HG03571 (cell line): ENCODE data around the gene C1orf87.

Experiments used
- ATAC-seq: cut with Tn5 transposase; IDR thresholded peaks from one replicate; pipeline ENCODE4 v1.9.1; 2021; ENCODE audit not compliant: unreplicated experiment

Gene C1orf87

DNA sequence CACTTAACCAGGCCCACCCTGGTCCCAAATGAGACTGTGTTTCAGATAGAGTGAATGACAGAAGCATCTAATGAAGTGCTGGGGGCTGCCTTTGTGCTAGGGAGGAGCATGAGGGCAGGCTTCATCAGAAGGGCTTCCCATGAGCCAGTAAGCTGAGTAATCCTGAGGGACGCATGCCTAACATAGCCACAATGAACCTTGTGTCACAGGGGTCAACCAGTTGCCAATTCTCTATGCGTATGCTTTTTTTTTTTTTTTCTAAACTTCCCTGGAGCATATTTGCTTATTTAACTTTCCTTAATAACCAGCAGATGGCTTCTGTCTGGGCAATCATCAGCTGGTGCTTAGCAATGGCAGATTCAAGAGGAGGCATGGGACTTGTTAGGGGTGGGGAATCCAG, 121.5 kb downstream of the C1orf87 start:
- no peak for ATAC-seq

DNA sequence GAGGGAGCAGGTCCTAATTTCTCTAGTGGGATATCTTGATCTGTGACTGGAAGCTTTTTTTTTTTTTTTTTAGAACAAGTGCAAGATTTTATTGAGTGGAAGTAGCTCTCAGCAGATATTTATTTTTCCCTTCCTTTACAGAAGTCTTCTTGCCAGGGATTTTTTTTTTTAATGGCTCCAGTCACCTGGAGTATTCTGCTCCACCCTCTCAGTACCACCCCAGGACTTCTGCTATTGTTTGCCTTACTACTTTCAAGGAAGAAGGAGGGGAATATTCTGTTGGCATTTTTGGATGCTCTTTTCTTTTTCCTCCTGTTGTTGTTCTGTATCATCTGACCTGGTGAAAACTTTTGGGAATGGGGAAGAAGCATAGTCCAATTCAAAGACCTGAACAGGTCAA, 123.9 kb downstream of the C1orf87 start:
- no peak for ATAC-seq

DNA sequence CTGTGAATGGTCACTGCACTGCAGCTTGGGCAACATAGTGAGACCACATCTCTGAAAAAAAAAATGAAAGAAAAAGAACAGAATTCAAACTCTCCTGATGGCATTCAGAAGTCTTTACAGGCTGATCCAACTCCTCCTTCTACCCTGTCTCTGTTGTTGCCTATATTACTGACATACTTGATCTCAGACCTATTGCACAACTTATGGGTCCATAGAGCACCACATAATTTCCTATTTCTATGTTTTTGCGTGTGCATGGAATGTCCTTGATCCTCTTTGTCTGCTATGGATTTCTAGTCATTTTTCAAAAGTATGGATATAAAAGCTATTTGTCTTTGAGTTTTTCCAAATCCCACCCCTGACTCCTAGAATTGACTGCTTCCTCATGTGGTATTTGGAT, 124.6 kb downstream of the C1orf87 start:
- no peak for ATAC-seq

GRCh38 chr1:59947047-59947938, 126.3 kb downstream of the C1orf87 start:
- peak; percentile 96 for ATAC-seq

DNA sequence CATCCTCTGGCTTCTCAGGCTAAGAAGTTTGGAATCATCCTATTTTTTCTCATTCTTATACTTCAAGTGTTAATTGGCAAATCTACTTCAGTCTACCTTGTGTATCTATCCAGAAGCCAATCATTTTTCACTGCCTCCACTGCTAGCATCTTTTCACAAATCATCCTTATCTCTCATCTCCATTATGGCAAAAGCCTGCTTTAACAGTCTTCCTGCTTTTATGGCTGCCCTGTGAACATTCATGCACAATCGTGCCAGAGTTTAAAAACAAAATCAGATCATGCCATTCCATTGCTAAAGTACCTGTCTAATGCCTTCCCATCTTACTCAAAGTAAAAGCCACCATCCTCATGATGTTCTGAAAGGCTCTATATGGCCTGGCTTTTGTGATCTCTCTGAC, 127.8 kb downstream of the C1orf87 start:
- ATAC-seq, result no peak
